Measurements from ENCODE around the gene SHISA5.
"Not testable (repeated sequence)": the region's sequence is repeated elsewhere in the genome, so short reads cannot be mapped to it uniquely, and the experiment has no call there.

Gene SHISA5

GRCh38 chr3:48477959-48478520 lies 25.9 kb downstream of the SHISA5 start:
- no peak for DNase-seq (ENCODE audit: low spot score)

- DNase-seq (ENCODE audit: low spot score), result no peak
These were observed 27.4 kb downstream of the SHISA5 start for GRCh38 chr3:48476426-48477053.

DNA sequence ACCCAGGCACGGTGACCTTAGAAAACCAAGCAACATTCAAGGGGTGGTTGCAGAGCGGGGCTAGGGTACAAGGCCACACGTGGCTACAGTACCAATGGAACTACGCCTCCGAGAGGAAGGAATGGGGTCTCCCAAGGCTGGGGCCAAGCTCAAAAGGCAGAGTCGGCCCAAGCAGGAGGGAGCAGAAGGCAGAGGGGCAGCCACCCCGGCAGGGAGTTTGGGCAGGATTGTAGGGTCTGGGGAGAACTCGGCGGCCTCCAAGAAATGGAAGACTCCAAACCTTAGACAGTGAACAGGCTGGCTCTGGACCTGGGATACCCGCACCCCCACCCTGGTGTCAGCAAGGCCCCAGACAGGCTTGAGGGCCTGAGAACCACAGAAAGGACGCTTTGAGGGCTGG lies 28.8 kb downstream of the SHISA5 start:
- DNase-seq (ENCODE audit: low spot score), result no peak

GRCh38 chr3:48474619-48475018 lies 29.4 kb downstream of the SHISA5 start:
- no peak for DNase-seq (ENCODE audit: low spot score)

DNA sequence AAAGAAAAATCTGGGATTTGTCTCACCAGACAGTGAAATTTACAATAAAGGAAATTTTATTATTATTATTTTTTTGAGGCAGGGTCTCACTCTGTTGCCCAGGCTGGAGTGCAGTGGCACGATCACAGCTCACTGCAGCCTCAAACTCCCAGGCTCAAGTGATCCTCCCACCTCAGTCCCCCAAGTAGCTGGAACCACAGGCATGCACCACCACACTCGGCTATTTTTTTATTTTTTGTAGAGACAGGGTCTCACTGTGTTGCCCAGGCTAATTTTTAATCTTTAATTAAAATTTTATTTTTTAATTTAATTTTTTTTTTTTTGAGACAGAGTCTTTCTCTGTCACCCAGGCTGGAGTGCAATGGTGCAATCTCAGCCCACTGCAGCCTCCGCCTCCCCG lies 29.9 kb downstream of the SHISA5 start:
- not testable (repeated sequence) for DNase-seq (ENCODE audit: low spot score)

DNA sequence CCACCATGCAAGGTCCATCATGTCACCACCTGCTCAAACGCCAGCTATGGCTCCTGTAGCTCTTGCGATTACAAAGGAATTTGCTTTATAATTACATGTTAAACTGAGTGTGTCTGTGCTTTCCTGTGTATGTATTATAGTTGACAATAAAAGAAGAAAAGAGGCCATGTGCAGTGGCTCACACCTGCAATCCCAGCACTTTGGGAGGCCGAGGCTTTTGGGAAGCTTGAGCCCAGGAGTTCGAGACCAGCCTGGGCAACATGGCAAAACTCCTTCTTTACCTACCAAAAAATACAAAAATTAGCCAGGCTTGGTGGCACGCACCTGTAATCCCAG lies 30.4 kb downstream of the SHISA5 start:
- DNase-seq (ENCODE audit: low spot score), result no peak

GRCh38 chr3:48472923-48473616 lies 30.9 kb downstream of the SHISA5 start:
- peak; percentile 98 for DNase-seq (ENCODE audit: low spot score)

GRCh38 chr3:48472673-48472922 lies 31.4 kb downstream of the SHISA5 start:
- DNase-seq (ENCODE audit: low spot score), result peak; percentile 63

GRCh38 chr3:48470286-48470685 lies 33.7 kb downstream of the SHISA5 start:
- DNase-seq (ENCODE audit: low spot score), result no peak

DNA sequence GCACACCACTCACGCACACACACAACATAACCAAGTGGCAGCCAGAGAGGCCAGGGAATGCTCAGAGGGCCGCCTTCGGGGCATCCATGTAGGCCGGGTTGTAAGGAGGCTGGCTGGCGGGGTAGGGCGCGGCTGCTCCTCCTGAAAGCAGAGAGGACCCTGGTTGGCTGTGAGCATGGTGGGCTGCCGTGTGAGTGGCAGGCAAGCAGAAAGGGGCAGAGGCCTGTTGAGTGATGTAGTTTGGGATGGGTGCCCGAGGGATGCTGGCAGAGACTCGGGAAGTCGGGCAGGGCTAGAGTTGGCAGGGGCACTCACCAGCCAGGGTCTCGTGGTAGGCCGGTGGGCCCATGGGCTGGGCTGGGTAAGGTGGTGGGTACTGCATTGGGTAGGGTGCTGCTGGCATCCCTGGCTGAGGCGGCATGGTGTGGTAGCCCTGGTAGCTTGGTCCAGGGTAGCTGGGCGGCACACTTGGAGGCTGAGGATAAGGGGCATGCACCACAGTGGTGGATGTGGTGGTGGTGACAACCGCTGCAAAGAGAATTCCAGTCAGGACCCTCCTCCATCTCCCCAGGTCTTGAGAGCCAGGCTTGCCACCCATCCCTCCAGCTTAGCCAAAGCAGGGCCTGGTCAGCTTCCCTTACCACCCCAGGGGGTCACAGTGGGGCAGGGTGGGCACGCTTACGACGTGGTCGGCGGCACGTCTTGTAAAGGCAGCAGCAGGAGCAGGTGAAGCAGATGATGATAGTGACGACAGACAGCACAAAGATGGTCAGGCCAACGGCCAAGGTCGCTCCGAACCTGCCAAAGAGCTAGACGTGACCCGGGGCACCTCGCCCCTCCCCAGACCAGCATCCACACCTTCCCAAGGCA lies 34.7 kb downstream of the SHISA5 start:
- no peak for DNase-seq (ENCODE audit: low spot score)

- no peak for DNase-seq (ENCODE audit: low spot score)
These were observed 35.6 kb downstream of the SHISA5 start for GRCh38 chr3:48468329-48468731.

GRCh38 chr3:48467473-48468267 lies 36.3 kb downstream of the SHISA5 start:
- DNase-seq (ENCODE audit: low spot score), result no peak

DNA sequence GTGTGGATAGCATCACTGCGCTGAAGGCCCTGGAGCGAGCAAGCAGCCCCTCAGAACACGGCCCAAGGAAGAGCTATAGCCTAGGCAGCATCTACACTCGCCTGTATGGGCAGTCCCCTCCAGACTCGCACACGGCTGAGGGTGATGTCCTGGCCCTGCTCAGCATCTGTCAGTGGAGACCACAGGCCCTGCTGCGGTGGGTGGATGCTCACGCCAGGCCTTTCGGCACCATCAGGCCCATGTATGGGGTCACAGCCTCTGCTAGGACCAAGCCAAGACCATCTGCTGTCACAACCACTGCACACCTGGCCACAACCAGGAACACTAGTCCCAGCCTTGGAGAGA lies 36.9 kb downstream of the SHISA5 start:
- DNase-seq (ENCODE audit: low spot score), result no peak

- DNase-seq (ENCODE audit: low spot score), result no peak
These were observed 37.4 kb downstream of the SHISA5 start for GRCh38 chr3:48466386-48467109.

GRCh38 chr3:48465531-48466378 lies 38.2 kb downstream of the SHISA5 start:
- peak; percentile 95 for DNase-seq (ENCODE audit: low spot score)

GRCh38 chr3:48465237-48465530 lies 38.8 kb downstream of the SHISA5 start:
- DNase-seq (ENCODE audit: low spot score), result no peak

GRCh38 chr3:48464713-48465221 lies 39.2 kb downstream of the SHISA5 start:
- DNase-seq (ENCODE audit: low spot score), result no peak

DNA sequence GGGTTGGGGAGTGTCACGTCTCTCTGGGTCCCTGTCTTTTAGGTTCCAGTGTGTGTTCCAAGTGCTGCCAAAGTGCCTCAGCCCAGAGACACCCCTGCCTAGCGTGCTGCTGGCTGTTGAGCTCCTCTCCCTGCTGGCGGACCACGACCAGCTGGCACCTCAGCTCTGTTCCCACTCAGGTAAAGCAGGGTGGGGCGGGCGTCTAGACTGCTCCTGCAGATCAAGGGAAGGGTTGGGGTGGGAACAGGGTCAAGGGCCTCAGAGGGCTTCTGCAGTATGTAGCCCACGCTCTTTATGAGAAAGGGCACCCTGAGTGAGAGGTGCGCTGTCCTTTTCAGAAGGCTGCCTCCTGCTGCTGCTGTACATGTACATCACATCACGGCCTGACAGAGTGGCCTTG lies 40.3 kb downstream of the SHISA5 start:
- no peak for DNase-seq (ENCODE audit: low spot score)

- not testable (repeated sequence) for DNase-seq (ENCODE audit: low spot score)
These were observed 42.2 kb downstream of the SHISA5 start for GRCh38 chr3:48461767-48462166.

DNA sequence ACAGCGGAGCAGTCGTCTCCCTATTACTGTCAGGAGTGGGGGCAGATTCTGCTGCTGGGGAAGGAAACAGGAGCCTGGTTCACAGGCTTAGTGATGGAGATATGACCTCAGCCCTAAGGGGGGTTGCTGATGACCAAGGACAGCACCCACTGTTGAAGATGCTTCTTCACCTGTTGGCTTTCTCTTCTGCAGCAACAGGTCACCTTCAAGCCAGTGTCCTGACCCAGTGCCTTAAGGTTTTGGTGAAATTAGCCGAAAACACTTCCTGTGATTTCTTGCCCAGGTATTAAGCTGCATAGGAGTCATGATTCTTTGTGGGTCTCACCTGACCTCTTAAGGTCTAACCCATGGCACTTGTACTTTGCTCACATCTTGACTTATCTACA lies 43.5 kb downstream of the SHISA5 start:
- no peak for DNase-seq (ENCODE audit: low spot score)
